ENCODE measurements around the gene ABHD17C. TPM values are rescaled to one million over a fixed set of nuclear protein-coding genes. Genes with fewer than 3 reads are reported as not detected.

Gene ABHD17C
- total RNA-seq, 4 donors from 2014 or later, result 18.7 to 37.1 (median 27.1) TPM

GRCh38 chr15:80774486-80774885 lies 79.4 kb downstream of the ABHD17C start:
- H3K27ac ChIP-seq, result no peak overlapping the region
- peaks cover 0 to 20% (median 0%) of the 10 kb centered on the region in 4 donors for H3K27me3 ChIP-seq
- no peak overlapping the region for H3K4me3 ChIP-seq
- no peak for DNase-seq
- H3K4me1 ChIP-seq, result peaks cover 15 to 35% (median 29%) of the 10 kb centered on the region in 3 donors
- TF ChIP-seq POLR2A (IDR thresholded peaks at IDR 0.05), result no peak
- no peak for TF ChIP-seq CTCF (IDR thresholded peaks at IDR 0.05)
- no peaks in the 10 kb centered on the region for H3K36me3 ChIP-seq
- intact Hi-C loops (cut with DNase I), result loop anchor here (5.0 to 10.0 kb wide), 2 partner anchors 60 to 317 kb away; no protein-coding TSS in a partner anchor
- WGBS, 2 donors, result 29 to 67% methylated on average over 1 of the region's 1 CpG
- H3K9me3 ChIP-seq, result no peaks in the 10 kb centered on the region

- H3K27me3 ChIP-seq, result peaks cover 0 to 28% (median 2%) of the 10 kb centered on the region in 4 donors
- H3K4me3 ChIP-seq, result no peak overlapping the region
- H3K4me1 ChIP-seq, result peaks cover 24 to 44% (median 38%) of the 10 kb centered on the region in 3 donors
- H3K9me3 ChIP-seq, result no peaks in the 10 kb centered on the region
- no peaks in the 10 kb centered on the region for H3K36me3 ChIP-seq
- TF ChIP-seq POLR2A (IDR thresholded peaks at IDR 0.05) (no peak), CTCF (IDR thresholded peaks at IDR 0.05) (no peak)
- intact Hi-C loops (cut with DNase I), result loop anchor here (5.0 to 10.0 kb wide), 2 partner anchors 61 to 208 kb away; no protein-coding TSS in a partner anchor
- H3K27ac ChIP-seq, result no peak overlapping the region
- DNase-seq, result no peak
- WGBS, 2 donors, result 81 to 89% methylated on average over 3 of the region's 3 CpGs
Measured at GRCh38 chr15:80775338-80775737, 80.2 kb downstream of the ABHD17C start.

- Histone ChIP-seq H3K9me3 (no peaks in the 10 kb centered on the region), H3K27ac (peak overlapping the region; percentile 68 to 86 (median 70)), H3K4me1 (peaks cover 31 to 52% (median 43%) of the 10 kb centered on the region in 3 donors), H3K27me3 (peaks cover 0 to 40% (median 3%) of the 10 kb centered on the region in 4 donors), H3K36me3 (no peaks in the 10 kb centered on the region), H3K4me3 (no peak overlapping the region)
- intact Hi-C loops (cut with DNase I), result loop anchor here (5.0 to 10.0 kb wide), 2 partner anchors 62 to 209 kb away; no protein-coding TSS in a partner anchor
- WGBS, 2 donors, result 7 to 23% methylated on average over 4 to 5 of the region's 5 CpGs
- no peak for DNase-seq
- peak; percentile 66 to 94 (median 81) for TF ChIP-seq CTCF (IDR thresholded peaks at IDR 0.05)
- no peak for TF ChIP-seq POLR2A (IDR thresholded peaks at IDR 0.05)
Measured at GRCh38 chr15:80776420-80777045, 81.4 kb downstream of the ABHD17C start.

- TF ChIP-seq CTCF (IDR thresholded peaks at IDR 0.05), result no peak
- TF ChIP-seq POLR2A (IDR thresholded peaks at IDR 0.05), result no peak
- Histone ChIP-seq H3K9me3 (no peaks in the 10 kb centered on the region), H3K27ac (peak overlapping the region; percentile 68 to 86 (median 70)), H3K4me1 (peaks cover 31 to 52% (median 43%) of the 10 kb centered on the region in 3 donors), H3K27me3 (peaks cover 0 to 45% (median 3%) of the 10 kb centered on the region in 4 donors), H3K36me3 (no peaks in the 10 kb centered on the region), H3K4me3 (no peak overlapping the region)
- no peak for DNase-seq
- intact Hi-C loops (cut with DNase I), result loop anchor here (5.0 to 10.0 kb wide), 2 partner anchors 62 to 210 kb away; no protein-coding TSS in a partner anchor
- 14 to 16% methylated on average over 8 of the region's 8 CpGs for WGBS, 2 donors
Measured at GRCh38 chr15:80777137-80777536, 82.0 kb downstream of the ABHD17C start.
